Measurements from ENCODE around the gene EIF4G2.

- TF ChIP-seq CTCF (conservative IDR thresholded peaks at IDR 0.05; ENCODE audit: low read depth, low read length) (no peak), EZH2 (IDR thresholded peaks at IDR 0.05; ENCODE audit: borderline replicate concordance, low read depth, low read length, poor library complexity, severe bottlenecking) (no peak)
Measured at GRCh38 chr11:10808553-10809372, at the start of gene EIF4G2.
